UCSD-AML1 (cell line): ENCODE data around the gene GABRB3.

Experiments used
- DNase-seq: peaks from one replicate; lab custom pipeline; 2025; ENCODE audit not compliant: unreplicated experiment; lab: John Stamatoyannopoulos, UW

Gene GABRB3

GRCh38 chr15:26562336-26562735, 210.5 kb downstream of the GABRB3 start:
- no peak for DNase-seq

- DNase-seq = no peak
These were observed 211.0 kb downstream of the GABRB3 start for GRCh38 chr15:26561896-26562295.

- no peak for DNase-seq
These were observed 211.7 kb downstream of the GABRB3 start for GRCh38 chr15:26561130-26561529.

- no peak for DNase-seq
These were observed 217.0 kb downstream of the GABRB3 start for GRCh38 chr15:26555898-26556297.

DNA sequence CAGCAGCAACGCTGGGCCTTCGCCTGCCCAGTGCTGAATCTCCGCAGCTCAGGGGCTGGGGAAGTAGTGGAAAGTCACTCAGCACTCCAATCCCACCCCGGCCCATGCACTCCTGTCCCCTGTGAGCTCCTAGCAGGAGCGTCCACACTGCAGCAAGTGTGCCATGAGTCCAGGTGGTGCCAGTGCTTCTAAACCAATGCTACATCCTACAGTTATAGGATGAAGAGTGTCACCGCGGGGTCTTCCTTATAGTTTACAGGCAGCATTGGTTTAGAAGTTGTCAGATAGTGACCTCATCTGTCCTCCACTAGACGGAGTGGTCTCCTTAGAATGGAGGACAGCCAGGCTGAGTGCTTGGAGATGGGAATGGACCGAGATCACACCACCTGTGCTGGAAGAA, 221.4 kb downstream of the GABRB3 start:
- no peak for DNase-seq

DNA sequence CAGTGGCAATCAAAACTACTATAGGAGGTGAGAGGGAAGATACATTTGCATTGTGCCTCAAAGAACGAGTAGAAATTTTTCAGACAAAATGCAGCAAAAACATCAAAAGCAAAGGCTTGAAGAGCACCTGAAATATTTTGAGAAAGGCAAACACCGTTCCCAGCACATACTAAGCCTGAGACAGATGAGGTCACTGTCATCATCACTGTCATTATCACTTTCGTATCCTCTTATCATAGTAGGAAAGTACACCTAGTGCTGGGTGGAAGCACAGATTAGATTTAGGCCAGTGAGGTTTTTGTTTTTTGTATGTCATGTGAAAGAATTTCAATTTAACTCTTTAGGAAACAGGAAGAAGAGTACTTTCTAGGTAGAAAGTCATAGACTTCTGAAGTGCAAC, 222.0 kb downstream of the GABRB3 start:
- no peak for DNase-seq

- DNase-seq = no peak
These were observed 235.2 kb downstream of the GABRB3 start for GRCh38 chr15:26537663-26538062.

GRCh38 chr15:26531489-26531888, 241.4 kb downstream of the GABRB3 start:
- no peak for DNase-seq

GRCh38 chr15:26525096-26525495, 247.8 kb downstream of the GABRB3 start:
- DNase-seq = no peak

- no peak for DNase-seq
These were observed 251.1 kb downstream of the GABRB3 start for GRCh38 chr15:26521691-26522198.

DNA sequence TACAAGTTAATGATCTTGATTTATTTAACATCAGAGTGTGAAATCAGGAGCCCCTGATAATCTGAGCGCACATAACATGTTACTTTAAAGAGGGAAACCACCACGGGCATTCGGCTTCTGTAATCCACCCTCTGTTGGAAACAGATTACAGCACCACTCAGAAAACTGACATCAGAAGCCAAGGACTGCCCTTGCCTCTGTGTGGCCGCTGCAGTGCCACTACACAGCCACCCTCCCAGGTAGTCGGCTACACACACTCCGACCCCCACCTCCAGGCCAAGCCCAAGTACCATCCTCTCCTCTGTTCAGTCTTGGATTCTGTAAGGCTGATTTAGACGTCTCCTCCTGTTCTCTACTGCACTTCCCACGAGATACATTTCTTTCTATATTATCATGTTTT, 251.7 kb downstream of the GABRB3 start:
- no peak for DNase-seq

DNA sequence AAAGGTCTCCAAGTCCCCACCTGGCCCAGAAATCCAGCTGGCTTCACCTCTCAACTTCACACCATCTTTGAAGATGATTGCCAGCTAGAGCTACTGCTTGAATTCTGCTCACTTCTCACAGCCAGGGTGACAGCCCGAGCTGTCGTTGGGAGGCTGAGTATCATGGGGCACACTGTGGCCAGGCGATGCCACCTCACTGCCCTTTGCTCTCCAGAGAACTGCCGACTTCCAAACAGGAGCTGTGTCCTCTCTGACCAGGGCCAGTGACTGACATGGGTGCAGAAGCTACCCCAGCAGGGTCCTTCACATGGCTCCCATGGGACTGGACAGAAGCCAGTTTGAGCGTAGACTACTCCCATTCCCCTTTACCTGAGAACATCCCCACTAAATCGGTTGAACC, 254.0 kb downstream of the GABRB3 start:
- no peak for DNase-seq

- no peak for DNase-seq
These were observed 256.5 kb downstream of the GABRB3 start for GRCh38 chr15:26516102-26516980.

DNA sequence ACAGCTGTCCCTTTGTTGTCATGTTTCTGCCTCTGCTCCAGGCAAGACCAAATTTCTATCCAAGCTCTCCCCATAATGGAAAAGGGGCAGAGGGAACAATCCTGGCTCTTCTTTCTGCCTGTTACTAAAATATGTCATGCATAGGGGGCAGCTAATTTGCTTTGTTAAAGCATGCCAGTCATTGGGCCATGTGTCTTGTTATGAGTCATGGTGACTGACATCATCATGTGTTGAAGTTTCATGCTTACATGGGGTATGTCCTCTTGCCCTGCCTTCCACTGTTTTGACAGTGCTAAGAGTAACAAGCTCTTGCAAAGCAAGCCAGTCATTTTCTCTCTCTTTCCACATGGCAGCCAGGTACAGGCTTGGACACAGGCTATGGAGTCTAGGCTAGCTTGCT, 268.9 kb downstream of the GABRB3 start:
- DNase-seq = no peak
